Measurements from ENCODE around the gene SPOCK1. TPM values are rescaled to one million over a fixed set of nuclear protein-coding genes. Genes with fewer than 3 reads are reported as not detected.

Gene SPOCK1
- total and polyA plus RNA-seq, 9 of the 15 experiments (the other 6 are each of a cell fraction or from before 2014, with no cell fraction given): 0.01 to 0.35 (median 0.04) TPM; not detected in 6

DNA sequence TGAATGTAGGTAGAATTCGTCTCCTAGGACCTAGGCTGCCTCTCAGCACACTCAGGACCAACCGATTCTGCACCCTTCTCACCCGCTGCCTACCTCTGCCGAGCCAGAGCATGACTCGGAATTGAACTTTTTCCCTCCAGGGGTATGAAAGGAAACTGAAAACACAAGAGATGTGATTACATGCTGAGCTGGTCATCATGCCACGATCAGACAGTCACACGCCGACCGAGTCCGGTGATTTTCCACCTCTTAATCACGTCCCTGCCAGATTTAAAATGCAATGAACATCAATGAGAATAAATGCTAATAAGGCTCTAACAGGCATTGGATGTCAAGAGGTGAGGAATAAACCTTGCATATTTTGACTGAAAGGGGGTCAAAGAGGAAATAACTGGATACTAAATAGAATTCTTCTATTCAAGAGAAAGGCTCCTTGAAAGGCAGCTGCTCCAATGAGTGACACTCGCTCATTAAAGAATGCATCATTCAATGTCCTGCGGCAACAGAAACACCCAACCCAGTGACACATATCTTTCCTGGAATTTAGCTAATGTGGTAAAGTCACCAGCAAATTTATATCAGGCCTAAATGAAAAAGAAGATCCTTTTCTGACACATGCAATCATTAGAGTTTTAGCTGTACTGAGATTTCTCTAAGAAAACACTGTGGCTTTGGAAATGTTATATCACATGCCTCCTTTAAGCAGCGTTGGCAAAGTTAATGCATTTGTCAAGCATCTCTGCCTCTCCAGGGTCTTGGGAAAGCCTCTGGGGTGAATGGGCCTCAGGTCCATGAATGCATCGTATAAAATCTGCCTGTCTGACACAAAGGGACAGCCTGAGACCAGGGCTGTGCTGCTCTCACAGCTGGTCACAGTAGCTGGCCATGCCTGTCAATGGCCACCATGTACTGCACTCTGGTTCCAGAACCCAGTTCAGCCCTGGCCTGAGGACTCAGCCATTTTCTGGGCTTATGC lies 128.7 kb downstream of the SPOCK1 start:
- Histone ChIP-seq H3K79me2 (ENCODE audit: control insufficient read depth, insufficient read depth, low read length) (no peaks in the 10 kb centered on the region), H2AFZ (ENCODE audit: low read depth, low read length) (no peak overlapping the region), H3K36me3 (ENCODE audit: control insufficient read depth, insufficient read depth, low read length) (no peaks in the 10 kb centered on the region), H3K9ac (ENCODE audit: insufficient read depth in 1 of 2, low read depth in 2 of 2, low read length in 2 of 2) (no peak overlapping the region), H3K4me3 (no peak overlapping the region), H3K9me1 (ENCODE audit: control insufficient read depth, insufficient read depth, low read length) (no peaks in the 10 kb centered on the region), H4K20me1 (replicated peaks; ENCODE audit: control insufficient read depth, insufficient read depth, low read length) (no peaks in the 10 kb centered on the region), H3K4me1 (replicated peaks in 1 of 2; ENCODE audit: control insufficient read depth in 2 of 2, insufficient read depth in 2 of 2, low read length in 2 of 2) (no peaks in the 10 kb centered on the region), H3K4me2 (ENCODE audit: insufficient read depth, low read length) (no peak overlapping the region), H3K9me3 (replicated peaks; ENCODE audit: control insufficient read depth, insufficient read depth, low read depth, low read length) (no peaks in the 10 kb centered on the region), H3K27ac (ENCODE audit: extremely low read depth, low read depth, low read length) (no peak overlapping the region), H3K27me3 (ENCODE audit: control insufficient read depth in 2 of 2, insufficient read depth in 2 of 2, low read length in 2 of 2) (peaks cover 0 to 12% of the 10 kb centered on the region in 2 experiments; a peak in 2 of 5 replicates)
- no peak for DNase-seq (ENCODE audit: extremely low read depth in 1 of 4, low spot score in 3 of 4)
- TF ChIP-seq, protein P1, sequence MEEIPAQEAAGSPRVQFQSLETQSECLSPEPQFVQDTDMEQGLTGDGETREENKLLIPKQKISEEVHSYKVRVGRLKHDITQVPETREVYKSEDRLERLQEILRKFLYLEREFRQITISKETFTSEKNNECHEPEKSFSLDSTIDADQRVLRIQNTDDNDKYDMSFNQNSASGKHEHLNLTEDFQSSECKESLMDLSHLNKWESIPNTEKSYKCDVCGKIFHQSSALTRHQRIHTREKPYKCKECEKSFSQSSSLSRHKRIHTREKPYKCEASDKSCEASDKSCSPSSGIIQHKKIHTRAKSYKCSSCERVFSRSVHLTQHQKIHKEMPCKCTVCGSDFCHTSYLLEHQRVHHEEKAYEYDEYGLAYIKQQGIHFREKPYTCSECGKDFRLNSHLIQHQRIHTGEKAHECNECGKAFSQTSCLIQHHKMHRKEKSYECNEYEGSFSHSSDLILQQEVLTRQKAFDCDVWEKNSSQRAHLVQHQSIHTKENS (CRISPR knock-in tag; IDR thresholded peaks at IDR 0.05): no peak
- TF ChIP-seq ZNF77 (CRISPR knock-in tag; IDR thresholded peaks at IDR 0.05) (no peak), ZNF764 (CRISPR knock-in tag; IDR thresholded peaks at IDR 0.05; ENCODE audit: low read depth) (no peak), DDX20 (tag; IDR thresholded peaks at IDR 0.05; ENCODE audit: low read depth) (no peak), CBFA2T2 (conservative IDR thresholded peaks at IDR 0.05) (no peak), ZNF696 (CRISPR knock-in tag; conservative IDR thresholded peaks at IDR 0.05) (no peak), RBM14 (IDR thresholded peaks at IDR 0.05; ENCODE audit: borderline replicate concordance, insufficient read depth, low read depth, low read length) (no peak), ZNF354B (CRISPR knock-in tag; IDR thresholded peaks at IDR 0.05) (no peak)
- TF ChIP-seq, protein P2, sequence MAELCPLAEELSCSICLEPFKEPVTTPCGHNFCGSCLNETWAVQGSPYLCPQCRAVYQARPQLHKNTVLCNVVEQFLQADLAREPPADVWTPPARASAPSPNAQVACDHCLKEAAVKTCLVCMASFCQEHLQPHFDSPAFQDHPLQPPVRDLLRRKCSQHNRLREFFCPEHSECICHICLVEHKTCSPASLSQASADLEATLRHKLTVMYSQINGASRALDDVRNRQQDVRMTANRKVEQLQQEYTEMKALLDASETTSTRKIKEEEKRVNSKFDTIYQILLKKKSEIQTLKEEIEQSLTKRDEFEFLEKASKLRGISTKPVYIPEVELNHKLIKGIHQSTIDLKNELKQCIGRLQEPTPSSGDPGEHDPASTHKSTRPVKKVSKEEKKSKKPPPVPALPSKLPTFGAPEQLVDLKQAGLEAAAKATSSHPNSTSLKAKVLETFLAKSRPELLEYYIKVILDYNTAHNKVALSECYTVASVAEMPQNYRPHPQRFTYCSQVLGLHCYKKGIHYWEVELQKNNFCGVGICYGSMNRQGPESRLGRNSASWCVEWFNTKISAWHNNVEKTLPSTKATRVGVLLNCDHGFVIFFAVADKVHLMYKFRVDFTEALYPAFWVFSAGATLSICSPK (IDR thresholded peaks at IDR 0.05; ENCODE audit: borderline replicate concordance): no peak
- TF ChIP-seq, protein P3, sequence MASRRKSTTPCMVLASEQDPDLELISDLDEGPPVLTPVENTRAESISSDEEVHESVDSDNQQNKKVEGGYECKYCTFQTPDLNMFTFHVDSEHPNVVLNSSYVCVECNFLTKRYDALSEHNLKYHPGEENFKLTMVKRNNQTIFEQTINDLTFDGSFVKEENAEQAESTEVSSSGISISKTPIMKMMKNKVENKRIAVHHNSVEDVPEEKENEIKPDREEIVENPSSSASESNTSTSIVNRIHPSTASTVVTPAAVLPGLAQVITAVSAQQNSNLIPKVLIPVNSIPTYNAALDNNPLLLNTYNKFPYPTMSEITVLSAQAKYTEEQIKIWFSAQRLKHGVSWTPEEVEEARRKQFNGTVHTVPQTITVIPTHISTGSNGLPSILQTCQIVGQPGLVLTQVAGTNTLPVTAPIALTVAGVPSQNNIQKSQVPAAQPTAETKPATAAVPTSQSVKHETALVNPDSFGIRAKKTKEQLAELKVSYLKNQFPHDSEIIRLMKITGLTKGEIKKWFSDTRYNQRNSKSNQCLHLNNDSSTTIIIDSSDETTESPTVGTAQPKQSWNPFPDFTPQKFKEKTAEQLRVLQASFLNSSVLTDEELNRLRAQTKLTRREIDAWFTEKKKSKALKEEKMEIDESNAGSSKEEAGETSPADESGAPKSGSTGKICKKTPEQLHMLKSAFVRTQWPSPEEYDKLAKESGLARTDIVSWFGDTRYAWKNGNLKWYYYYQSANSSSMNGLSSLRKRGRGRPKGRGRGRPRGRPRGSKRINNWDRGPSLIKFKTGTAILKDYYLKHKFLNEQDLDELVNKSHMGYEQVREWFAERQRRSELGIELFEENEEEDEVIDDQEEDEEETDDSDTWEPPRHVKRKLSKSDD (conservative IDR thresholded peaks at IDR 0.05; ENCODE audit: low read length): no peak
- TF ChIP-seq, protein P4, sequence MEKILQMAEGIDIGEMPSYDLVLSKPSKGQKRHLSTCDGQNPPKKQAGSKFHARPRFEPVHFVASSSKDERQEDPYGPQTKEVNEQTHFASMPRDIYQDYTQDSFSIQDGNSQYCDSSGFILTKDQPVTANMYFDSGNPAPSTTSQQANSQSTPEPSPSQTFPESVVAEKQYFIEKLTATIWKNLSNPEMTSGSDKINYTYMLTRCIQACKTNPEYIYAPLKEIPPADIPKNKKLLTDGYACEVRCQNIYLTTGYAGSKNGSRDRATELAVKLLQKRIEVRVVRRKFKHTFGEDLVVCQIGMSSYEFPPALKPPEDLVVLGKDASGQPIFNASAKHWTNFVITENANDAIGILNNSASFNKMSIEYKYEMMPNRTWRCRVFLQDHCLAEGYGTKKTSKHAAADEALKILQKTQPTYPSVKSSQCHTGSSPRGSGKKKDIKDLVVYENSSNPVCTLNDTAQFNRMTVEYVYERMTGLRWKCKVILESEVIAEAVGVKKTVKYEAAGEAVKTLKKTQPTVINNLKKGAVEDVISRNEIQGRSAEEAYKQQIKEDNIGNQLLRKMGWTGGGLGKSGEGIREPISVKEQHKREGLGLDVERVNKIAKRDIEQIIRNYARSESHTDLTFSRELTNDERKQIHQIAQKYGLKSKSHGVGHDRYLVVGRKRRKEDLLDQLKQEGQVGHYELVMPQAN (IDR thresholded peaks at IDR 0.05; ENCODE audit: borderline replicate concordance): no peak
- in situ Hi-C loops (cut with MboI) (no loop called here), intact Hi-C loops (cut with micrococcal nuclease) (no loop called here)
- ATAC-seq: no peak
- under 1% methylated on average over 15 of the region's 15 CpGs for WGBS (ENCODE audit: insufficient coverage, low coverage, missing lambda C conversion rate)
- ChIA-PET CTCF (ENCODE audit: low intra/inter-chr PET ratio) (no interaction called here), POLR2A (interaction anchor here (1.2 kb wide), 1 partner anchor 10 kb away, joined by 5 read pairs; no protein-coding TSS in a partner anchor)
- BruUV-seq (replicated peaks): no TSS peak
- no peak for FAIRE-seq
